RWPE2 (cell line): Measurements from ENCODE around the gene RASSF7.

Experiments
- ATAC-seq: fragments of 200-7000 bp; cut with Tn5 transposase; 3 replicates; pipeline ENCODE4 v1.9.1; 2021; ENCODE audit warnings: low read depth
- DNase-seq: peaks from one replicate; pipeline ENCODE4 v3.0.0-alpha.2; 2020; ENCODE audit warnings: low spot score
- H3K27ac ChIP-seq: fragments of 450-650 bp; 2 replicates; pipeline ENCODE4 v1.5.1; 2017; ENCODE audit warnings: mild to moderate bottlenecking; ENCODE audit not compliant: poor library complexity, severe bottlenecking
- H3K27me3 ChIP-seq: fragments of 250-450 bp; sonication (Bioruptor Pico); 2 replicates; pipeline ENCODE4 v1.5.1; 2021; ENCODE audit warnings: mild to moderate bottlenecking, moderate library complexity; ENCODE audit not compliant: insufficient read depth, poor library complexity, severe bottlenecking
- H3K36me3 ChIP-seq: fragments of 250-450 bp; sonication (Bioruptor Pico); 2 replicates; pipeline ENCODE4 v1.5.1; 2020; ENCODE audit warnings: low read depth, mild to moderate bottlenecking, moderate library complexity
- H3K4me1 ChIP-seq: fragments of 250-450 bp; sonication (Bioruptor Pico); 2 replicates; pipeline ENCODE4 v1.5.1; 2021; ENCODE audit warnings: mild to moderate bottlenecking, moderate library complexity; ENCODE audit not compliant: insufficient read depth, poor library complexity, severe bottlenecking
- H3K4me3 ChIP-seq: fragments of 250-450 bp; sonication (Bioruptor Pico); 2 replicates; pipeline ENCODE4 v1.5.1; 2021; ENCODE audit warnings: mild to moderate bottlenecking, moderate library complexity; ENCODE audit not compliant: severe bottlenecking
- H3K9me3 ChIP-seq: fragments of 250-450 bp; sonication (Bioruptor Pico); 2 replicates; pipeline ENCODE4 v1.5.1; 2021; ENCODE audit warnings: mild to moderate bottlenecking, moderate library complexity; ENCODE audit not compliant: severe bottlenecking
- CTCF ChIP-seq: fragments of 450-650 bp; IDR thresholded peaks from one replicate; pipeline ENCODE4 v1.5.1; 2017; ENCODE audit warnings: mild to moderate bottlenecking, moderate library complexity; ENCODE audit not compliant: poor library complexity, severe bottlenecking

Gene RASSF7

GRCh38 chr11:562046-562645 is 1.4 kb downstream of the RASSF7 start:
- no peak for TF ChIP-seq CTCF
- ATAC-seq: no peak
- no peaks in the 10 kb centered on the region for H3K9me3 ChIP-seq
- no peak for DNase-seq
- peak overlapping the region; percentile 81 for H3K27ac ChIP-seq
- H3K27me3 ChIP-seq: no peaks in the 10 kb centered on the region
- peak overlapping the region; percentile 93 for H3K4me3 ChIP-seq
- peaks cover 29% of the 10 kb centered on the region for H3K36me3 ChIP-seq
- peaks cover 3% of the 10 kb centered on the region for H3K4me1 ChIP-seq

DNA sequence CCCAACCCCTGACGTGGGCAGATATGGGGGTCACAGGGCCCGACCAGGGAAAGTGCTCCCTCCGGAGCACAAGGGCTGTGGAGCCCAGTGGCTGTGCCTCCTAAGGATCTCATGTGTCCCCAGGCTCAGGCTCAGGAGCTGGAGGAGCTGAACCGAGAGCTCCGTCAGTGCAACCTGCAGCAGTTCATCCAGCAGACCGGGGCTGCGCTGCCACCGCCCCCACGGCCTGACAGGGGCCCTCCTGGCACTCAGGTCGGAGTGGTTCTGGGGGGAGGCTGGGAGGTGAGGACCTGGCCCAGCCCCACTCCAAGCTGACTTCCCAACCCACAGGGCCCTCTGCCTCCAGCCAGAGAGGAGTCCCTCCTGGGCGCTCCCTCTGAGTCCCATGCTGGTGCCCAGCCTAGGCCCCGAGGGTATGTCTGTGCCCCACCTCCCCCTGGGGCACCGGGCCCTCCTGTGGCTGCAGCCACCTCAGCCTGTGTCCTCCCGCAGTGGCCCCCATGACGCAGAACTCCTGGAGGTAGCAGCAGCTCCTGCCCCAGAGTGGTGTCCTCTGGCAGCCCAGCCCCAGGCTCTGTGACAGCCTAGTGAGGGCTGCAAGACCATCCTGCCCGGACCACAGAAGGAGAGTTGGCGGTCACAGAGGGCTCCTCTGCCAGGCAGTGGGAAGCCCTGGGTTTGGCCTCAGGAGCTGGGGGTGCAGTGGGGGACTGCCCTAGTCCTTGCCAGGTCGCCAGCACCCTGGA is 2.5 kb downstream of the RASSF7 start:
- no peak for DNase-seq
- Histone ChIP-seq H3K9me3 (no peaks in the 10 kb centered on the region), H3K27ac (peak overlapping the region; percentile 16), H3K27me3 (no peaks in the 10 kb centered on the region), H3K36me3 (peaks cover 32% of the 10 kb centered on the region), H3K4me3 (no peak overlapping the region), H3K4me1 (peaks cover 3% of the 10 kb centered on the region)
- ATAC-seq: no peak
- no peak for TF ChIP-seq CTCF

DNA sequence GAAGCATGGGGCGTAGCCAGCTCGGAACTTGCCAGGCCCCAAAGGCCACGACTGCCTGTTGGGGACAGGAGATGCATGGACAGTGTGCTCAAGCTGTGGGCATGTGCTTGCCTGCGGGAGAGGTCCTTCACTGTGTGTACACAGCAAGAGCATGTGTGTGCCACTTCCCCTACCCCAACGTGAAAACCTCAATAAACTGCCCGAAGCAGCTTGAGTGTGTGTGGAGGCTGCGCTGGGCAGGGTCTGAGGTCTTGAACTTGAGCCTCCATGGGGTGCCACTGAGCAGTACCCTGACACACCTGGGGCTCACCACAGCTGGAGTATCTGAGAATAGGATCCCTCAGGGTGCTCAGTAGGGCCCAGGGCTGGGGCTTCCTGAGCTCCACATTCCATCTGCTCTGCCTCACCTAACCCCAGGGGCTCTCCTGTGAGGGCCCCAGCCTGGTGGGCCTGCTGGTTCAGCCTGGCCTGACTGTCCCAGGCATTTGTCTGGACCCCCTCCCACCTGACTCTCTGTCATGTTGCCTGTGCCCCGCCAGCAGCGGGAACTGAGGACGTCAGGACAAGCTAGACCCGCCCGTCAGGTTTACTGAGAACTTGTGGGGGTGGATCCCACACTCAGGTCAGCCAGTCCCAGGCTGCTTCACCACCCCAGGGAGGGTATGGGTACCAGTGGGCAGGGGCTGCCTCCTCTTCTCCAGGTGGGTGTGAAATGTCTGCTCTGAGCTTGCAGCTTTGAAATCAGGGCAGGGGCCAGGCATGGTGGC is 3.2 kb downstream of the RASSF7 start:
- DNase-seq (no peak), ATAC-seq (no peak)
- Histone ChIP-seq H3K4me3 (no peak overlapping the region), H3K4me1 (peaks cover 3% of the 10 kb centered on the region), H3K9me3 (no peaks in the 10 kb centered on the region), H3K27me3 (no peaks in the 10 kb centered on the region), H3K36me3 (peaks cover 32% of the 10 kb centered on the region), H3K27ac (peak overlapping the region; percentile 16)
- TF ChIP-seq CTCF: no peak

DNA sequence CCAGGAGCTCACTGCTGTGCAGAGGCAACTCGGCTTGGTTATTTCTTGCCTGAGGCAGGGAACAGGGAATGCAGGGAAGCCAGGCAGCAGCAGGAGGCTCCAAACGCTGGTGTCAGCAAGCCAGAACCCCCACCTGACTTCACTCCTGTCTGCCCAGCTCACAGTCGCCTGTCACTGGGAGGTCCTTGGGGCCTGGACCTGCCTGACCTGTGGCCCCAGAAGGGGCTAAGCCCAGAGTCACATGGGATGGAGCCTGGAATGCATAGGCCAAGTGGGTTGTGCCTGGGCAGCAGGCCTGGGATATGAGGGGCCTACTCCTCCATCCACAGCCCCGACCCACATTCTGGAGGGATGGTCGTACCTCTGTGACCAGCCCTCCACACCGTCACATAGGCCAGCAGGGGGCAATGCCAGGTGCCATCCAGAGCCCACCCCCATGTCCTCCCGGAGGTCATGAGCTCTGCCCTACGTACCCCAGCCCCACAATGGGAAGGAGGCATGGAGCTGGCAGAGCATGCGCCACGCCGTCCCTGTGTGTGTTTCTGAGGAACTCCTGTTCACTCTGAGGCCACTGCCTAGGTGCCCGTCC is 5.2 kb downstream of the RASSF7 start:
- DNase-seq (no peak), ATAC-seq (0 out of 3 replicates have a peak, but pooled peaks have one; percentile 5)
- peaks cover 7% of the 10 kb centered on the region for H3K4me1 ChIP-seq
- H3K36me3 ChIP-seq: peaks cover 32% of the 10 kb centered on the region
- peak; percentile 15 for TF ChIP-seq CTCF
- H3K4me3 ChIP-seq: no peak overlapping the region
- H3K9me3 ChIP-seq: no peaks in the 10 kb centered on the region
- peak overlapping the region; percentile 81 for H3K27ac ChIP-seq
- H3K27me3 ChIP-seq: no peaks in the 10 kb centered on the region
